ENCODE data around the gene PTPRT.

- no peak for TF ChIP-seq CTCF (IDR thresholded peaks at IDR 0.05; ENCODE audit: low read length)
- TF ChIP-seq EZH2 (optimal IDR thresholded peaks at IDR 0.05; ENCODE audit: low read depth, low read length) = no peak
Observed at GRCh38 chr20:42252116-42252515, 937.6 kb downstream of the PTPRT start.

Measured in MM.1S (cell line).